Adrenal gland (tissue), 5 donors: ENCODE measurements around the gene CADPS.

Experiments
- CTCF ChIP-seq, 6 experiments: fragments of 450-650 bp in 4 of 6; fragments of 200-600 bp in 2 of 6; sonication (generic) in 1 of 6; IDR thresholded peaks; 1 replicate in 5 of 6; 2 replicates in 1 of 6; pipeline versions ENCODE4 v1.5.1 to v1.8.0; 2016 to 2021; ENCODE audit warnings: antibody characterized with exemption in 6 of 6, mild to moderate bottlenecking in 2 of 6, moderate library complexity in 1 of 6
- POLR2A ChIP-seq, 2 donors: fragments of 450-650 bp; IDR thresholded peaks; one replicate each; pipeline ENCODE4 v1.6.1; 2017; ENCODE audit warnings: antibody characterized with exemption in 2 of 2, mild to moderate bottlenecking in 2 of 2, moderate library complexity in 1 of 2
- donor health status: DM: no; HTN: no; CAD: no.

- no peak for TF ChIP-seq POLR2A (IDR thresholded peaks at IDR 0.05)
- TF ChIP-seq CTCF (IDR thresholded peaks at IDR 0.05) = no peak
Observed at GRCh38 chr3:62406945-62407344, 468.3 kb downstream of the CADPS start.
